DMS 273 (cell line): Measurements from ENCODE around the gene PURA.

Experiments
- DNase-seq: peaks from one replicate; lab custom pipeline; 2025; ENCODE audit not compliant: unreplicated experiment; lab: John Stamatoyannopoulos, UW

The PURA gene

GRCh38 chr5:140113699-140114263 lies at the start of gene PURA:
Gene PURA, plus strand, starts transcription at chr5:140114109. Its CDS starts 73 bp downstream, at chr5:140114182.
- DNase-seq = peak; percentile 98

GRCh38 chr5:140072812-140073211 lies 41.1 kb upstream of the PURA start:
- DNase-seq = no peak

- peak; percentile 25 for DNase-seq
Measured at GRCh38 chr5:140073296-140073695, 40.6 kb upstream of the PURA start.

GRCh38 chr5:140075371-140075770 lies 38.5 kb upstream of the PURA start:
- DNase-seq = peak; percentile 6

GRCh38 chr5:140076142-140076541 lies 37.8 kb upstream of the PURA start:
- no peak for DNase-seq

- no peak for DNase-seq
Measured at GRCh38 chr5:140076788-140077187, 37.1 kb upstream of the PURA start.

GRCh38 chr5:140083120-140083519 lies 30.8 kb upstream of the PURA start:
- DNase-seq = no peak

GRCh38 chr5:140083650-140084049 lies 30.3 kb upstream of the PURA start:
- DNase-seq = no peak

- DNase-seq = peak; percentile 22
Measured at GRCh38 chr5:140084541-140084940, 29.4 kb upstream of the PURA start.

- DNase-seq = no peak
Measured at GRCh38 chr5:140090251-140090650, 23.7 kb upstream of the PURA start.

GRCh38 chr5:140093179-140093578 lies 20.7 kb upstream of the PURA start:
- no peak for DNase-seq

- DNase-seq = no peak
Measured at GRCh38 chr5:140093866-140094265, 20.0 kb upstream of the PURA start.

- no peak for DNase-seq
Measured at GRCh38 chr5:140094889-140095288, 19.0 kb upstream of the PURA start.

- no peak for DNase-seq
Measured at GRCh38 chr5:140101179-140101578, 12.7 kb upstream of the PURA start.

GRCh38 chr5:140103154-140103553 lies 10.8 kb upstream of the PURA start:
- no peak for DNase-seq

GRCh38 chr5:140104100-140104499 lies 9.8 kb upstream of the PURA start:
- no peak for DNase-seq

GRCh38 chr5:140106101-140106500 lies 7.8 kb upstream of the PURA start:
- DNase-seq = no peak

GRCh38 chr5:140106805-140107311 lies 7.1 kb upstream of the PURA start:
- no peak for DNase-seq

GRCh38 chr5:140107312-140108092 lies 6.4 kb upstream of the PURA start:
- DNase-seq = peak; percentile 96

- peak; percentile 74 for DNase-seq
Measured at GRCh38 chr5:140108093-140109017, 5.6 kb upstream of the PURA start.

GRCh38 chr5:140109018-140109758 lies 4.7 kb upstream of the PURA start:
- DNase-seq = no peak
